GM18498 (cell line): ENCODE measurements around the gene ADGRD1.

Experiments used
- ATAC-seq: cut with Tn5 transposase; IDR thresholded peaks from one replicate; pipeline ENCODE4 v1.9.1; 2021; ENCODE audit warnings: mild to moderate bottlenecking, moderate library complexity; ENCODE audit not compliant: unreplicated experiment

ADGRD1 gene

DNA sequence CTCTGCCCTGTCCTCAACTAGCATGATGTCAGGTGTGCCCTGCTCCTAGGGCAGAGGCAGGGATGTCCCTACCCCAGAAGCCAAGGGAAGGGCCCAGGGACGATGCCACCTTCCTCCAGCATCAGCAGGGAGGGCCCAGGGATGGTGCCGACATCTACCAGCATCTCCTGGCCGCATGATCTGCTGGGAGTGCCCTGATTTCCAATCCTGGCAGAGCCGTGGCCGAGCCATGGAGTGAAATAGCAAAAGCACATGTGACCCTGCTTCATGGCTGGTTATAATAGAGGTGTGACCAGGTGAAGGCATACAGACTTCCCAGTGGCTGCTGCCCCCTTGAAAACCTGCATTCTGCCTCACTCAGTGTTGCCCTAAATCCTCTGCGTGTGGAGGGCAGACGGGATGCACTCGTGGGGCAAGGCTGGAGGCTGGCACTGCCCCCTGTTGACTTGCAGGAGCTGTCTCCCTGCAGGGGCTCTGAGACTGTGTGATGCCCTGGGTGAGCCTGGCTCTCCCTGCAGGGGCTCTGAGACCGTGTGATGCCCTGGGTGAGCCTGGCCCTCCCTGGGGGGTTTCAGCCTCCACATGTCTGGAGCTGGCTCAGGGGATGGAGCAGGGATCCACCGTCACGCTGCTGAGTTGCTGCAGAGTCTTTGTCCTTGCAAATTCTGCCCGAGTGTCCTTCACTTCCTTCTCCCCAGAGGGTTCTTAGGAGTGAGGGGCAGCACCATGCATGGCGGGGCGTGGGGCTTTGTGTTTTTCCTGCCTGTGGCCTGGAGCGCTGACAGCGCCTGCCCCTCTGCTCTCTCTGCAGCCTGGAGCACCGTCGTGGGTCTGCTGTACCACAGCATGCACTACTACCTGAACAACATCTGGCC lies 51.7 kb downstream of the ADGRD1 start:
- no peak for ATAC-seq

GRCh38 chr12:131006036-131006735 lies 52.5 kb downstream of the ADGRD1 start:
- no peak for ATAC-seq

DNA sequence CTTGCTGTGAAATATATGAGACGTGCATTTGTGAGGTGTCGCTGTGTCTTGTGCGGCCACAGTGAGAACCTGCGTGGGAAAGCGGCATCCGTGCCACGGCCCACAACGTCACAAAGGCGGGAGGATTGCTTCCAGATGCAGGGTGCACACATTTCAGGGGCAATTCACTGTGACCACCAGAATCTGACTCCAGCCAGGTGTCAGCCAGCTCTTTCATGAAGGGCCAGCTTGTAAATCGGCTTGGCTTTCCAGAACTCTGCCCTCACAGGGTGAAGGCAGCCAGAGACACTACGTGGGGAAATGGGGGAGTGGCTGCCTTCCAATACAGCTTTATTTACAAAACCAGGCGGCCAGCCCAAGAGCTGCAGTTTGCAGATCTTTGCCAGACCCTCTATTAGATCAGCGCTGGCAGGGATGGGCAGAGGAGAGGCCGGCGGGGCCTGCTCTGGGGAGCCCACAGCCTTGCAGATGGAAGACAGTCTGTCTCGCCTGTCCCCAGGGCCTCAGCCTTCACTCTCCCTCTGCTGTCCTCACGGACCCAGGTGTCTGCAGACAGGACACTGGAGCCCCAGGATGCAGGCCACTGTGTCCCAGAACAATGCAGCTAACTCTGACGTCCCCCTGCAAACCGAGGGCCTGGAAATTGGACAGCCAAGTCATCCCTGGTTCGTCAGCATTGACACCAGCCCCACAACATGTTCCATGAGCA lies 53.5 kb downstream of the ADGRD1 start:
- no peak for ATAC-seq

- no peak for ATAC-seq
Measured at GRCh38 chr12:131007740-131008117, 54.0 kb downstream of the ADGRD1 start.

DNA sequence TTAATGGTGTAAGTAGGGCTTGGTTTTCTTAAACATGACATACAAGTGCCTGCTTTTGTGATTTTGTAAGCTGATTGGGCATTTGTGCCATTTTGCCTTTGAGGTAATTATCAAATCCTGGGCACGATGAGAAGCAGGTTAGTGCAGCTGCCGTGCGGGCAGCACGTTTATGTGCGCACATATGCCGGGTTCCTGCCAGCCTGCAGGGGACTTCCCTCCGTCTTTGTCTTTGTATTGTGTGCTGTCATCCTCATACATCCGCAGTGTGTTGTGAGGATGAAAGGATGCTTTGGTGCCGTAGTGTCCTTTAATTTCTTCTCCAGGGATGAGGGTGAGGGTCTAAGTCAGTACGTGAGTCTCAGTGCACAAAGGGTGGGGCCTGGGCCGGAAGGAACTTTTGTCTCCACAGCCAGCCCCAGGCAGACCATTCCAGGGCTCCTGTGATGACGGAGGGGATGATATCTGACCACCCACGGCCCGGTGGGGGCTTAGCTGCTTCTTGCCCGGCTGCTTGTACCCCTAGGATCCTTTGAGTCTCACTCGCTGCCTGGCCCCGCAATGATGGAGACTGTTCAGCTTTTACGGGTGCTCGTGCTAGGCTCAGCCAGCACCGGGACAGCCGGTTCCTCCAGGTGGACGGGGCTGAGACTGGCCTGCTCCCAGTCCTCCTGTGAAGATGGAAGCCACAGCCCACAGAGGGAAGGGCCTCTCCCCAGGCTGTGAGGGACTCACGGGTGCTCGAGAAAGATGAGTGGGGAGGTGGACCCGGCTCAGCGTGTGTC lies 54.6 kb downstream of the ADGRD1 start:
- no peak for ATAC-seq

GRCh38 chr12:131008913-131009270 lies 55.2 kb downstream of the ADGRD1 start:
- no peak for ATAC-seq

- ATAC-seq, result no peak
Measured at GRCh38 chr12:131009595-131010395, 56.1 kb downstream of the ADGRD1 start.

DNA sequence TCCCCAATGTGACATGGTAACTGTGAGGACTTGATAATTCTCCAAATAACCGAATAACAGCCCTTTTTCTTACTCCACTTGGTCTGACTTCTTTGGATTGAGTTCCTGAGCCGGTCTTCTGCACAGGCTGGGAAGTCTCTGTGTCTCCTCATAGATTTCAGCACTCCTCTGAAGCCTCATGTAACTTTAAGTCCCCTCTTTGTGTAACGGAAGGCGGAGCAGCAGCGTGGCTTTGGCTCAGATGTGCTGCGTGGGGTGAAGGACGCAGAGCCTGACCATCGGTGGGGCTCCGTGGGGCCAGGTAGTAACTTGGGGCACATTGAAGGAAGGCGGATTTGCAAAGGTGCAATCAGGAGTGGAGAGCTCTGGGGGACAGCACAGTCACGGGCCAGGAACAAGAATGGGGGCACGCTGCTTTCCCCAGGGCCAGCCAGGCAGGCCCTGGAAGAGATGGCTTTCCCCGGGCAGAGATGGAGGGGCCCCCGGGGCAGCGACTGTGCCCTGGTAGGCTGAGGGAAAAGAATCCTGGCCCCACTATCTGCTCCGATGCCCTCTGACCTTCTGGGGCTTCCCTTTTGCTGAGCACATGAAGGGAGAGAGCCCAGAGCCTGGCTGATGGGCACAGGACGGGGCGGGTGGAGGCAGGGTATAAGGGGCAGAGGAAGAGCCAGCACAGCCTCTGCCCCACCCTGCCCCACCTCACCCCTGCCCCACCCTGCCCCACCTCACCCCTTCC lies 56.9 kb downstream of the ADGRD1 start:
- ATAC-seq, result no peak

- no peak for ATAC-seq
Measured at GRCh38 chr12:131011165-131012079, 57.7 kb downstream of the ADGRD1 start.

- no peak for ATAC-seq
Measured at GRCh38 chr12:131012279-131013069, 58.8 kb downstream of the ADGRD1 start.

DNA sequence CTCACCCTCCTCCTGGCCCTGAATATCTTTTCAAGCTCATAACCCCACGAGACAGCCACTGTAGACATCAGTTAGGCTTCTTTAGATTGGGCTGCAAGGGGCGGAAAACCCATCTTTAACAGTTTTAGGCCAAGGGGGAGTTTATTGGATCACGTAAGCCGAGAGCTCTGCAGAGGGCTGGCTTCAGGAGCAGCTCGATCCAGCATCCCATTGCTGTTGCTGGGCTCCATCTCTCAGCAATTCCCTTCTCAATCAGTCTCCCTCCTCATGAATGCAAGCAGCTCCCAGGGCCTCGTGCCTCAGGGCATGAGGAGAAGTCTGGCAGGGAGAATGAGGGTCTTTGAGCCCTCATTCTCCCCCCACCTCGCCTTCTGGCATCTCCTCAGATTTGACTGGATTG lies 59.4 kb downstream of the ADGRD1 start:
- no peak for ATAC-seq

DNA sequence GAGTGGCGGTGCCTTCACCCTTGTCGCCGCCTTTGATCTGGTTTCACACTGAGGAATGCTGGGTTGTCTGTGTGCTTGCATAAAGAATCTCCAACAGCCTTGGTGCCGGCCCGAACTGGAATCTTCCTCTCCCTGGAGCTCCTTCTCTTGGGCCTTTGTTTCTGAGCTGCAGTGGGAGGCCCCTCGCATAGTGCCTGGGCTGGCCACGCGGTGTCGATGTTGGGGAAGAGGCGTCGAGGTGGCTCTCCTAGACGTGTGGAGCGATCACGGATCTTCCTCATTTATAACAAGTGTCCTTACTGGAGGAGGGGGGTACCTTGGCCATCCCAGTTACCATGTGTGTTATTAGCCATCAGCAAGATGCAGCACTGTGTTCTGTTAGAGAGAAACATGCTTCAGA lies 60.6 kb downstream of the ADGRD1 start:
- no peak for ATAC-seq

DNA sequence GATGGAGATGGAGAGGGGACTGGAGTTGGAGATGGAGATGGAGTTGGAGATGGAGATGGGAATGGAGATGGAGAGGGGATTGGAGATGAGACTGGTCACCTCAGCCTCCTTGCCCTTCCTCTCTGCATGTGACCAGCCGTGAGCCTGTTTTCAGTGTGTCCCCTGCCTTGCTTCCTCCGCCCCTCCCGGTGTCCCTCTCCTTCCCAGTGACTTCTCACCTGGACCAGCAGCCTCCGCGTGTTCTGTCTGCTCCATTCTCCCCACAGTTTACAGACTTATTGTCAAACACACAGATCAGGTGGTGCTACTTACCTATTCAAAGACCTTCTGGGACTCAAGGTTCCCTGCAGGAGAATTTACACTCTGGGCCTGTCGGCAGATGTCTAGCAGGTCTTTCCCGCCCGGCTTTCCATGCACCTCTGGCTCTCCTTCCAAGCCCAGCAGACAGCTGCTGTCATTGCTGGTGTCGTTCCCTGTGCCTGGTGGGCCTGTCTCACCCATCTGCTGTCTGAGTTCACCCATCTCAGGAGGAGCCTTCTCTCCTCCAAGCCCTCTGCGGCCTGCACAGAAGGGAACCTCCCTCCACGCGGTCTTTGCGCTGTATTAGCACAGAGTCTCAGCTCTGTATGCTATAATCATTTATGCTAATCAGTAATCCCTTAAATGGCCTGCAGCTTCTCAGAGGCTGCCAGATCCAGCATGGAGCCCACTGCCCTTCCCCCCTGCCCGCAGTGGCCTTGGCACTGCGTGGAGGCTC lies 62.1 kb downstream of the ADGRD1 start:
- ATAC-seq, result no peak

DNA sequence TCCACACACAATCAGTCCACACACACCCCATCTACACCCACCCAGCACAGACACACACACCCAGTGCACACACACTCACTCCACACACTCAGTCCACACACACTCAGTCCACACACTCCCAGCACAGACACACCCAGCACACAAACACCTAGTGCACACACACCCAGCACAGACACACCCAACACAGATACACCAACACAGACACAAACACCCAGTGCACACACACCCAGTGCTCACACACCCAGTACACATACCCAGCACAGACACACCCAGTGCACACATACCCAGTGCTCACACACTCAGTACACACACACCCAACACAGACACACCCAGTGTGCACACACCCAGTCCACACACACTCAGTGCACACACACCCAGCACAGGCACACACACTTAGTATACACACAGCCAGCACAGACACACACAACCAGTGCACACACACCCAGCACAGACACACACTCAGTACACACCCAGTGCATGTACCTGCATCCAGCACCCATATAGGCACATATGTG lies 63.8 kb downstream of the ADGRD1 start:
- no peak for ATAC-seq

GRCh38 chr12:131018019-131018620 lies 64.4 kb downstream of the ADGRD1 start:
- no peak for ATAC-seq

DNA sequence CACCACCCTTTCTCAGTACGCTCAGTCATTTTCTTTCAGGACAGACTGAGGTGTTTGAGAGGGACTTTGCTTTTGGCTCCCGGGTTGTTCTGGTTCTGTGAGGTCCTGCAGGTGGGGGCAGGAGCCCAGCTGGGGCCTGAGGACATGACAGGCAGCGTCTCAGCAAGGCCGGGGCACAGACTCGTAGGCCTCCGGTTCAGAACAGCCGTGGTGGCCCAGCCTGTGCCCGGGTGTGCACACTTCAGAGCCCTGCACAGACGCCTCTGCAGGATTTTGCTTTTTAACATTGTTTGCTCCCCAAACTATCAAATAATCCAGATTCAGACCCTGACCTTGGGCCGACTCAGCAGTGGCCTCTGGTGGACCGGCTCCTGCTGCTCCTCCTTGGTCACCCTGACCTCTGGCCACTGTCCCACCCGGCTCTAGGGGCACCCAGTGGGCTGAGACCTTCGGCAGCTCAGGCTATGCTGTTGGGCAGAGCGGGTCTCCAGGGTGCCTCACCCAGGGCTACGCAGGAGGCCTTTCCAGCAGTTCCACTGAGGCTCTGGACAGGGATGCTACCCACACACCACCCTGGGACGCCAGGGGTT lies 65.2 kb downstream of the ADGRD1 start:
- ATAC-seq, result no peak
